Left kidney (tissue), 2 donors: Measurements from ENCODE around the gene GATAD2A. TPM values are rescaled to one million over a fixed set of nuclear protein-coding genes. Genes with fewer than 3 reads are reported as not detected.
"Not testable (repeated sequence)": the region's sequence is repeated elsewhere in the genome, so short reads cannot be mapped to it uniquely, and the experiment has no call there.

Experiments
- DNase-seq: peaks from one replicate; pipeline ENCODE4 v3.0.0-alpha.2; 2013
- polyA plus RNA-seq: library from polyadenylated mRNA; unstranded; fragments of 120-200 nt; gene quantifications from one replicate; pipeline ENCODE4 v1.2.1, GENCODE V29; 2013; ENCODE audit not compliant: insufficient read length

The GATAD2A gene
- polyA plus RNA-seq, 1 donor, result 43.1 TPM

GRCh38 chr19:19464339-19465098, 59.0 kb downstream of the GATAD2A start:
- peak; percentile 79 for DNase-seq

DNA sequence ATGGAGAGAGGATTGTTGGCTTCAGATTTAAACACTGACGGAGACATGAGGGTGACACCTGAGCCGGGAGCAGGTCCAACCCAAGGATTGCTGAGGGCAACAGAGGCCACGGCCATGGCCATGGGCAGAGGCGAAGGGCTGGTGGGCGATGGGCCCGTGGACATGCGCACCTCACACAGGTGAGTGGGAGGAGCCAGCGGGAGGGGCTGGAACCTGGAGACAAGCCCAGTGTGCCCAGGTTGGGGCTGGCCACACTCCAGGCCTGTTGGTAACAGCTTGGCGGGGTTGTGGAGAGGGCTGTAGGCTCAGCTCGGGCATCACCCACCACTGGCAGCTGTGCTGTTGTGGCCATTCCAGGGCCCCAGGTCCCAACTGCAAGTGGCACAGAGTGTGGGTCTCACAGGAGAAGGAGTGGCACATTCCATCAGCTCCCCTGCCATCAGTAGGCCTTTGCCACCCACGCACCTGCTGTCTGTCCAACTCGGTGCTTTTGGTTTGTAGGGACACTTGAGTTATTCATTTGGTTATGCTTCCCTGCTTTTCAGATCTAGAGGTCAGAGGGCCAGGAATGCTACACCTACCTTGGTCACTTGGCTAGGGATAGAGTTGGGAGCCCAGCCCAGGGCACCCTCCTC, 60.1 kb downstream of the GATAD2A start:
- no peak for DNase-seq

DNA sequence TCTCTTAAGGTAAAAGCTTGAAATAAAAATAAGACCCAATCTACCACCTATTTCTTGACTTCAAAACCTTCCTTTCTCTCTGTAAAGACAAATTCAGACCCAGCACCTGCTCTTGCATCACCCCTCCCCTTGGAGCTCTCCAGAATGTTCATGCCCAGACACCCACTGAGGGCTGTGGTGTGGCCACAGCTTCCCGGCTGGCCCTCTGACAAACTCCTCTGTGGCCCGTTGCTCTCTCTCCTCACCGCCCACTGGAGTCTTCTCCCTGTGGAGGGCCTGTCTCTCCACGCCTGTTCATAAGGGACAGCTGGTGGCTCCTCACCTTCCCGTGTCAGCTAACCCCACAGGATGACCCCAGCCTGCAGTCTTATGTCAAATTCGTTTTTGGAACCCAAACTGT, 60.7 kb downstream of the GATAD2A start:
- DNase-seq, result no peak

- DNase-seq, result no peak
Observed at GRCh38 chr19:19468424-19469050, 63.1 kb downstream of the GATAD2A start.

- no peak for DNase-seq
Observed at GRCh38 chr19:19470579-19470978, 65.1 kb downstream of the GATAD2A start.

- no peak for DNase-seq
Observed at GRCh38 chr19:19471682-19472081, 66.2 kb downstream of the GATAD2A start.

DNA sequence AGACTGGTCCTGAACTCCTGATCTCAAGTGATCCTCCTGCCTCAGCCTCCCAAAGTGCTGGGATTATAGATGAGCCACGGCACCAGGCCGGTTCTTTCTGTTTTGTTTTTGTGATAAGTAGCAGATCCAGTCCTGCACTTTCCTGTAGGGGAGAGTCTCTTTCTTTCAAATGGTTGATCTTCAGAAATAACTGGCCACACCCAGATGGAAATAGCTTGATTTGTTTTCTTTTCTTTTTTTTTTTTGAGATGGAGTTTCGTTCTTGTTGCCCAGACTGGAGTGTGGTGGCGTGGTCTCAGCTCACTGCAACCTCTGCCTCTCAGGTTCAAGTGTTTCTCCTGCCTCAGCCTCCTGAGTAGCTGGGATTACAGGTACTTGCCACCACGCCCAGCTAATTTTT, 66.6 kb downstream of the GATAD2A start:
- DNase-seq, result not testable (repeated sequence)

- DNase-seq, result no peak
Observed at GRCh38 chr19:19475015-19475765, 69.7 kb downstream of the GATAD2A start.

DNA sequence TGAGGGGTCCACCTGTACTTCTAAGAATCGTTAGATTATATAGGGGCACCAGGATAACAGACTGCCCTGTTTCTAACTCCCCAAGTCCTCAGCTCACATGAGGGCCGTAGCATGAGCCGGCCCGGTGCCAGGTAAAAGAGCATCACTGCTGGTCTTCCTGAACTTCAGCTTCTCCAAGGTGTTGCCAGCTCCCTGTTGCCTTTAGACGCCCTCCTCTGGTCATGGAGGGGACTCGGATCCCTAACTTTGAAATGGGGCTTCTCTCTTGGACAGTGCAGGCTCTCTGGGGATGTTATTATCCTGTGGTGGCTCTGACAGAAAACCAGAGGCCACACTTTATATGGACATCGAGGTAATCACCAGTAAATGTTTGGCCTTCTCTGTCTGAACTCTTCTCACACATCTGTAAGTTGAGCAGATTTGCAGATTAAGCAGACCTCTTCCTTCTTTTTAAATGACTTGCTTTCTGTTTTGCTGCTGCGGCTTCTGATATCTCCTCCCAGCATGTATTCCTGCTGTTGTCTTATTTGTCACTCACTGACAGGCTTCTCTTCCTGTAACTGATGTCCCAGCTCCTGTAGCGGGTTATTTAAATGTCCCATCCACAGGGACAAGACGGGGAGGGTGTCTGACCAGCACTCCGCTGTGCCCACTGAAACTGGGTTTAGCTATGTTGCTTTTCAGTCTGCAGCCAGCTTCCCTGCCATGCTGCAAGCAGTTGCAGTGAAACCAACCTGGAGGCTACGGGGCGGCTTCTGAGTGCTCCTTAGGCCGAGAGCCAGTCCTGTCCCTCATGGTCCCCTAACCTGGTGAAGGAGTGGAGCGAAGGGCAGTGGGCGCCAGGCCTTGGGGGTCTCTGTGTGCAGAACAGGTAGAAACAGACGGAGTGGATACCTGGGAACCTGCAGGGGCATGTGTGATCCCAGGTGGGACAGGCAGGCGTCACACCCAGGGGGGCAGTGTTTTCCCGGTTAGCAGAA, 70.7 kb downstream of the GATAD2A start:
- no peak for DNase-seq

DNA sequence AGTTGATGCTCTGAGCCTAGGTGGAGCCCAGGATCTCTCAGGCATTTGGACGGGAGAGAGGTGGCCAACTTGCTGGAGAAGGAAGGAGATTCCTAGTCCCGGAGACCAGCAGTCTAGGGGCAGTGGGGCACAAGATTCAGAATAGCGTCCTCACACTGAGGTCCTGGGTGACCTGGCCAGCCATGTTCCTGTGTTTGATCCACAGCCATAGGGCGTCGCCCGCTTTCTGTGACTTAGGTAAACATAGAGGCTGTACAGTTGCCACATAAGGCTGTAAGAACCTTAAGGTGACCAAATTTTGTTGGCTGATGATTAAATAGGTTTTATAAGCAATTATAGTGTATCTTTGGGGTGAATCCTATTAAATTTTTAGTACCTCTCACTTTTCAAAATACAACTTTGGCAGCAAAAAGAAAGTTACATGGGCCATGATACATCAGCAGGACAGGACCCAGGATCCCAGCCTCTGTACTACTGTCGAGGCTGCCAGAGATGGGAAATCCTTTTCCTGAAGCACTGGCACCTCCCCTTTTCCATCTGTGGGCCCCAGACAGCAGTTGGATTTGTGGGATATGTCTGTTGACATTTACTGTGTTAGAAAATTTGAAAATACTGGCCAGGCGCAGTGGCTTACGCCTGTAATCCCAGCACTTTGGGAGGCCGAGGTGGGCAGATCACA, 72.4 kb downstream of the GATAD2A start:
- no peak for DNase-seq

- no peak for DNase-seq
Observed at GRCh38 chr19:19480688-19481087, 75.2 kb downstream of the GATAD2A start.

- DNase-seq, result no peak
Observed at GRCh38 chr19:19482809-19483596, 77.5 kb downstream of the GATAD2A start.

- no peak for DNase-seq
Observed at GRCh38 chr19:19485161-19485997, 79.9 kb downstream of the GATAD2A start.

DNA sequence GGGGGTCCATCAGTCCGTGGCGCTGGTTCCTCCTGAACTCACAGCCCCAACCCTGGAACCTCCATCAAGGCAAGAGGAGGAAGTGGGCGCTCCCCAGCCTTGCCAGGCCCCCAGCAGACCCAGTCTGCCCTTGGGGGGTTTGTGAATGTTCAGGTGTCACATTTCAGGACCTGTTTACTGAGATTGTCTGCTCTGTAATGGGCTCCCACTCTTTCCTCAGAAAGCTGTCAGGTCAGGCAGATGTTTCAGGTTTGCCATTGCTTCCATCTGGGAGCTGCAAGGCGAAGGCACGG, 80.5 kb downstream of the GATAD2A start:
- no peak for DNase-seq

DNA sequence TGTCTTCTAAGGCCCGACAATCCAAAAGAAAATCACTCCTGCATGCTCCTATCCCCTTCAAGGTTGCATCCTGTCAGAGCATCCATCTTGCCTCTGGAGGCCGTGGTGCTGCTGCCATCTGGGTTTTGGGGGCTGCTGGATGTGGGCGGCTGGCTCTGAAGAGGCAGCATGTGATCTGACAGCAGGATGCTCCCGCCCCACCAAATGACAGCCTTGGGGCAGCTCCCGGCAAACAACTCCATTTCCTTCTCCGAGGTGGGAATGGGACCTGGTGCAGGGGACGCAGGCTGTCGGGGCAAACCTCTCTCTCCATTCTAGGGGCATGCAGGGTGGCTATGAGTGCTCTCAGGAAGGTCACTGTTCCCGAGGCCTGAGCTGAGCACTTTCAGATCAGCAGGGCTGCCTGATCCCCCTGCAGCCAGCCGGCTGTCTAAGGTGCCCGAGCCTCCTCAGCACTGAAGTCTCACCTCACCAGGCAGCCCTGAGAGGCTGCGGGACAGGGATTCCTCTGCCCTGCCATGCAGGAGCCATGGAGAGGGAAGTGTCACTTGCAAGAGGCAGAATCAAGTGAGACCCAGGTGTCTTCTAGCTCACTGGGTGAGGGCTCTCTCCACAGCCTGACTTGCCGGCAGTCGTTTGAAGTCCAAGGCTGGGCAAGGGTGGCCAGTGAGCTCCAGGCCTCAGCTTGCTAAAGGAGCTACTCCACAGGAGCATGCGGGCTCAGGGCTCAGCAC, 81.0 kb downstream of the GATAD2A start:
- DNase-seq, result no peak

DNA sequence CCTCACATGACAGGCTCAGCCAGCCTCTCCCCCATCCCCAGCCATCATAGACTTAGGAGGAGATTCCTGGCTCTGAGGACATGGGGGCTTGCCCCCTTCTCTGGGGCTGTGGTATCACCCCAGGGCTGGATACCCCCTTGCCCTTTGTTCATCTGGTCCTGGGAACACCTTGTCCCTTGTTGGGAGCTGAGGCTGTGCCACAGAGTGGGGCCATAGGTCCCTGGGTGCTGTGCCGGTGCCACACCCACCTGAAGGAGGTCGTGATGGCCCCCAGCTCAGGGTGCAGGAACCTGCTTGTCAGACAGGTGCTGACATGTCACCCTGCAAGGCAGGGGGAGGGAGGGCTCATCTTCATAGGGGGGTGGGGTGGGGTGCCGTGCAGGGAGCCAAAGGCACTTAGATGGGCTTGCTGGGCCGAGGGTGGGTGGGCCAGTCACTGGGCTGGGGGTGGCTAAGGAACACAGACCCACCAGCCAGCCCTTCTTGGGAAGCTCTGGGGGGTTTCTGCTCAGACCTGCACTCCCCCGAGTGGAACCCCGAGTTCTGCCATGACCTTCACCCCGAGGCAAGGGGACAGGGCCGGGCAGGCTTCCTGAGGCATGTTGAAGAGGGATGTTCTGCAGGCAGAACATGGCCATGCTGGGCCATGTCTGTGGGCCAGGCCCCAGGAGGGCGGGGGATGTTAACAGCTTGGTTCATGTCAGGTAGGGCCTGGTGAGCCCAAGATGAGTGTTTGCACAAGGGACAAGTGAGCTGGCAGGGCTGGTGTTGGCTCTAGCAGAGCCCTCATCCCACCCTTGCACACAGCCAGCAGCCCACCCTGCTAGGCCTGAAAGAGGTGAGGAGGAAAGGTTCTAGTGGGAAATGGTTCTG, 81.8 kb downstream of the GATAD2A start:
- DNase-seq, result no peak
